IMR-90 (cell line): ENCODE results near the gene CUL7. TPM values are rescaled to one million over a fixed set of nuclear protein-coding genes. Genes with fewer than 3 reads are reported as not detected.
A peak's percentile ranks its signal among the peaks of the same experiment; 100 is the strongest.

Experiments used
- ATAC-seq: fragments of 200-7000 bp; cut with Tn5 transposase; 2 replicates; pipeline ENCODE4 v1.9.1; 2020; ENCODE audit warnings: low read depth, mild to moderate bottlenecking, moderate library complexity
- BruUV-seq: library from RNA; stranded (reverse); fragments of 400-500 nt; replicated peaks from 2 replicates; lab custom pipeline; 2021; lab: Mats Ljungman, UMichigan
- CTCF ChIA-PET: fragments of 300-600 bp; formaldehyde crosslinking; extraction: SDS; loops from one replicate; lab custom pipeline; 2021; ENCODE audit warnings: antibody characterized with exemption; lab: Yijun Ruan, JAX
- POLR2A ChIA-PET: fragments of 300-600 bp; sonication (Branson Sonifier 250); formaldehyde crosslinking; loops from one replicate; lab custom pipeline; 2022; ENCODE audit warnings: antibody characterized with exemption; ENCODE audit not compliant: unreplicated experiment; lab: Charles Lee
- DNase-seq: peaks from one replicate; pipeline ENCODE4 v3.0.0; 2013
- H2AFZ ChIP-seq: replicated peaks from 2 replicates; pipeline ENCODE3; 2013; ENCODE audit warnings: low read length, mild to moderate bottlenecking; ENCODE audit not compliant: poor library complexity
- H2AK5ac ChIP-seq: 2 replicates; pipeline ENCODE4 v1.6.1; 2013; ENCODE audit warnings: low read depth, low read length, inconsistent platforms
- H2AK9ac ChIP-seq: replicated peaks from 2 replicates; pipeline ENCODE3; 2013; ENCODE audit warnings: mild to moderate bottlenecking, low read depth, low read length, moderate library complexity; ENCODE audit not compliant: poor library complexity
- H2BK120ac ChIP-seq: 2 replicates; pipeline ENCODE4 v1.6.1; 2013; ENCODE audit warnings: low read depth, low read length, inconsistent platforms
- H2BK15ac ChIP-seq: 3 replicates; pipeline ENCODE4 v1.6.1; 2013; ENCODE audit warnings: low read depth, low read length, inconsistent platforms
- H2BK20ac ChIP-seq: 2 replicates; pipeline ENCODE4 v1.6.1; 2013; ENCODE audit warnings: low read depth, mild to moderate bottlenecking, inconsistent platforms, low read length, moderate library complexity
- H2BK5ac ChIP-seq: 2 replicates; pipeline ENCODE4 v1.6.1; 2013; ENCODE audit warnings: mild to moderate bottlenecking, low read depth, low read length, inconsistent platforms; ENCODE audit not compliant: poor library complexity, severe bottlenecking
- H3K14ac ChIP-seq: replicated peaks from 2 replicates; pipeline ENCODE4 v1.6.1; 2013; ENCODE audit warnings: low read depth, low read length, inconsistent platforms
- H3K18ac ChIP-seq: 2 replicates; pipeline ENCODE4 v1.6.1; 2013; ENCODE audit warnings: low read depth, low read length, control low read depth
- H3K23ac ChIP-seq: 2 replicates; pipeline ENCODE4 v1.6.1; 2013; ENCODE audit warnings: low read depth, low read length, inconsistent platforms
- H3K27ac ChIP-seq: 2 replicates; pipeline ENCODE4 v1.5.1; 2013; ENCODE audit warnings: mild to moderate bottlenecking, control low read depth, low read length; ENCODE audit not compliant: insufficient read depth
- H3K27me3 ChIP-seq: 2 replicates; pipeline ENCODE4 v1.6.1; 2013; ENCODE audit warnings: low read length; ENCODE audit not compliant: control insufficient read depth, insufficient read depth
- H3K36me3 ChIP-seq: 2 replicates; pipeline ENCODE4 v1.6.1; 2013; ENCODE audit warnings: low read length, mixed read lengths; ENCODE audit not compliant: control insufficient read depth, insufficient read depth
- H3K4ac ChIP-seq: 2 replicates; pipeline ENCODE4 v1.6.1; 2013; ENCODE audit warnings: low read depth, low read length, inconsistent platforms
- H3K4me1 ChIP-seq: 2 replicates; pipeline ENCODE4 v1.6.1; 2013; ENCODE audit warnings: low read length, mixed read lengths; ENCODE audit not compliant: control insufficient read depth, insufficient read depth
- H3K4me2 ChIP-seq: 2 replicates; pipeline ENCODE4 v1.6.1; 2013; ENCODE audit warnings: low read depth, mild to moderate bottlenecking, control low read depth, low read length, moderate library complexity
- H3K4me3 ChIP-seq: 2 replicates; pipeline ENCODE4 v1.5.1; 2013; ENCODE audit warnings: low read depth, mild to moderate bottlenecking, control low read depth, low read length, moderate library complexity; ENCODE audit not compliant: insufficient read depth
- H3K56ac ChIP-seq: 2 replicates; pipeline ENCODE4 v1.6.1; 2013; ENCODE audit warnings: low read length, inconsistent platforms; ENCODE audit not compliant: insufficient read depth; ENCODE audit errors: extremely low read depth
- H3K79me1 ChIP-seq, 2 experiments: 2 replicates each; pipeline ENCODE4 v1.6.1; 2013; ENCODE audit warnings: low read length in 2 of 2, inconsistent platforms in 1 of 2, low read depth in 1 of 2
- H3K9ac ChIP-seq: 2 replicates; pipeline ENCODE4 v1.6.1; 2013; ENCODE audit warnings: low read depth, low read length, control low read depth
- H3K9me1 ChIP-seq: 2 replicates; pipeline ENCODE4 v1.6.1; 2013; ENCODE audit warnings: low read length, inconsistent platforms; ENCODE audit not compliant: insufficient read depth
- H3K9me3 ChIP-seq: 2 replicates; pipeline ENCODE4 v1.6.1; 2013; ENCODE audit warnings: low read length; ENCODE audit not compliant: control insufficient read depth, insufficient read depth
- H4K20me1 ChIP-seq: 2 replicates; pipeline ENCODE4 v1.6.1; 2013; ENCODE audit warnings: low read length, inconsistent platforms; ENCODE audit not compliant: insufficient read depth
- H4K5ac ChIP-seq: 2 replicates; pipeline ENCODE4 v1.6.1; 2013; ENCODE audit warnings: mild to moderate bottlenecking, low read depth, low read length, control low read depth
- H4K8ac ChIP-seq, 2 experiments: 2 replicates each; pipeline ENCODE4 v1.6.1; 2013; ENCODE audit warnings: low read depth in 2 of 2, low read length in 2 of 2, control low read depth in 1 of 2, inconsistent platforms in 1 of 2
- H4K91ac ChIP-seq: 2 replicates; pipeline ENCODE4 v1.6.1; 2013; ENCODE audit warnings: low read depth, low read length, inconsistent platforms; ENCODE audit not compliant: insufficient read depth
- MAFK ChIP-seq: IDR thresholded peaks from 2 replicates; pipeline ENCODE4 v1.6.1; 2012; ENCODE audit warnings: low read depth, low read length, improper control_type of control experiment
- RCOR1 ChIP-seq: IDR thresholded peaks from 2 replicates; pipeline ENCODE4 v1.6.1; 2012; ENCODE audit warnings: mild to moderate bottlenecking, low read length, improper control_type of control experiment; ENCODE audit not compliant: insufficient replicate concordance
- WGBS, 2 experiments: methylation state at CpG; one replicate each; pipeline versions ENCODE4 v1.1.5 to v1.1.7; 2013; ENCODE audit warnings: missing lambda C conversion rate in 2 of 2; ENCODE audit not compliant: insufficient read length in 1 of 2; ENCODE audit errors: extremely low coverage in 2 of 2; 5-methylcytosine and 5-hydroxymethylcytosine counted together
- dilution Hi-C: fragments of 300-500 bp; cut with HindIII; formaldehyde crosslinking; loops from one replicate; pipeline ENCODE4 v1.14.3; 2018; ENCODE audit warnings: low sequenced_read_pairs; ENCODE audit not compliant: unreplicated experiment
- in situ Hi-C: fragments of 300-500 bp; cut with MboI; formaldehyde crosslinking; loops from 3 replicates; pipeline ENCODE4 v1.14.3; 2019; ENCODE audit warnings: low sequenced_read_pairs, inconsistent platforms, mixed read lengths
- intact Hi-C: fragments of 100-400 bp; cut with micrococcal nuclease; formaldehyde crosslinking; loops from 2 replicates; pipeline ENCODE4 v1.10.0; 2022
- polyA plus RNA-seq, 3 experiments: library from polyadenylated mRNA; depleted of rRNA; stranded (reverse); fragments of >200 nt; gene quantifications; 2 replicates each; pipeline ENCODE4 v1.2.3, GENCODE V29; 2012; ENCODE audit warnings: low replicate concordance in 1 of 3
- total RNA-seq: library from RNA; depleted of rRNA; stranded (reverse); fragments of >200 nt; gene quantifications from 2 replicates; pipeline ENCODE4 v1.2.3, GENCODE V29; 2012

Gene CUL7
- total and polyA plus RNA-seq, 2 of the 4 experiments (the other 2 are of a cell fraction): 38.0 to 39.3 TPM

DNA sequence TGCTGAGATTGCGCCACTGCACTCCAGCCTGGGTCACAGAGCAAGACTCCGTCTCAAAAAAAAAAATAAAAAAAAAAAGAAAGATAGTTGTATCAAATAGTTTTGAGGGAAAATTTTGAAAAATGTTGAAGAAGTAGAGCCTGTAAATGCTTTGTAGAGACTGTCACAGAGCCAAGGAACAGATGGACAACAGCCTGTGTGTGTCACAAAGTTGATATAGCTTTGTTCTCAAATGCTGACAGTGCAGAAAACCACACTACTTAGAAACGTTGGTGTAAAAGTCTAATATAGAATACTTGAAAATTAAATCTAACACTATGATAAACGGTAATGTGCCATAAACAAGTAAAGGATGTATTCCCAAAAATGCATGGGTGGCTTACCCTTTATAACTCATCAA lies 47.8 kb upstream of the CUL7 start:
- no peak for DNase-seq
- ATAC-seq: no peak
- WGBS, 2 experiments: no CpG with 5 or more reads among the region's 4 CpGs

More for the DNA sequence above, 47.8 kb upstream of the CUL7 start:
- Histone ChIP-seq H3K56ac (no peak overlapping the region), H3K36me3 (peaks cover 4% of the 10 kb centered on the region), H4K20me1 (peaks cover 46% of the 10 kb centered on the region), H4K8ac (no peak overlapping the region), H2BK5ac (no peak overlapping the region), H3K18ac (no peak overlapping the region), H3K4me3 (no peak overlapping the region), H4K91ac (no peak overlapping the region), H3K9ac (no peak overlapping the region), H3K79me1 (peaks cover 36 to 75% of the 10 kb centered on the region in 2 experiments), H3K4me1 (peaks cover 10% of the 10 kb centered on the region), H2AK5ac (no peak overlapping the region), H3K4ac (no peak overlapping the region), H3K4me2 (no peak overlapping the region), H3K27me3 (no peaks in the 10 kb centered on the region), H3K14ac (no peak overlapping the region), H2AFZ (no peak overlapping the region), H3K23ac (no peak overlapping the region), H2BK15ac (no peak overlapping the region), H3K9me3 (no peaks in the 10 kb centered on the region), H2BK20ac (no peak overlapping the region), H3K27ac (no peak overlapping the region), H2BK120ac (no peak overlapping the region), H3K9me1 (peaks cover 14% of the 10 kb centered on the region), H2AK9ac (no peak overlapping the region), H4K5ac (no peak overlapping the region)
- TF ChIP-seq RCOR1 (no peak), MAFK (peak; percentile 98)
- POLR2A ChIA-PET: no interaction called here
- intact Hi-C loops (no loop called here), in situ Hi-C loops (no loop called here), dilution Hi-C loops (no loop called here)
- CTCF ChIA-PET: no interaction called here
- BruUV-seq: no TSS peak
